H9 (cell line): ENCODE results near the gene AKAP12. TPM values are rescaled to one million over a fixed set of nuclear protein-coding genes. Genes with fewer than 3 reads are reported as not detected.

Source experiments
- DNase-seq: peaks from one replicate; pipeline ENCODE4 v3.0.0-alpha.2; 2017
- H2AFZ ChIP-seq: one replicate; pipeline ENCODE4 v1.6.1; 2013; ENCODE audit warnings: mild to moderate bottlenecking, low read length, control low read depth, moderate library complexity
- H2AK5ac ChIP-seq: 2 replicates; pipeline ENCODE4 v1.6.1; 2013; ENCODE audit warnings: low read length, control low read depth, mixed read lengths; ENCODE audit not compliant: insufficient read length
- H2BK120ac ChIP-seq: one replicate; pipeline ENCODE4 v1.6.1; 2013; ENCODE audit warnings: low read depth, mild to moderate bottlenecking, low read length, control low read depth, inconsistent platforms; ENCODE audit not compliant: poor library complexity, severe bottlenecking
- H2BK12ac ChIP-seq: 2 replicates; pipeline ENCODE4 v1.6.1; 2013; ENCODE audit warnings: low read length, control low read depth, mixed read lengths, low read depth; ENCODE audit not compliant: insufficient read length
- H2BK15ac ChIP-seq: 2 replicates; pipeline ENCODE4 v1.6.1; 2013; ENCODE audit warnings: low read depth, low read length, control low read depth
- H2BK20ac ChIP-seq: one replicate; pipeline ENCODE4 v1.6.1; 2013; ENCODE audit warnings: low read depth, mild to moderate bottlenecking, low read length, control low read depth, inconsistent platforms; ENCODE audit not compliant: poor library complexity, severe bottlenecking
- H2BK5ac ChIP-seq: 2 replicates; pipeline ENCODE4 v1.6.1; 2013; ENCODE audit warnings: low read length, control low read depth, mixed read lengths; ENCODE audit not compliant: insufficient read length
- H3K14ac ChIP-seq: 2 replicates; pipeline ENCODE4 v1.6.1; 2013; ENCODE audit warnings: low read length, control low read depth; ENCODE audit not compliant: insufficient read depth
- H3K18ac ChIP-seq: 2 replicates; pipeline ENCODE4 v1.6.1; 2013; ENCODE audit warnings: low read depth, mild to moderate bottlenecking, mixed read lengths, low read length, control low read depth; ENCODE audit not compliant: insufficient read length
- H3K23ac ChIP-seq: 2 replicates; pipeline ENCODE4 v1.6.1; 2013; ENCODE audit warnings: low read length, control low read depth, mixed read lengths, low read depth; ENCODE audit not compliant: insufficient read length
- H3K23me2 ChIP-seq: 2 replicates; pipeline ENCODE4 v1.6.1; 2013; ENCODE audit warnings: low read depth, mild to moderate bottlenecking, mixed read lengths, low read length, control low read depth; ENCODE audit not compliant: insufficient read length, poor library complexity, severe bottlenecking
- H3K27ac ChIP-seq: 2 replicates; pipeline ENCODE4 v1.5.1; 2013; ENCODE audit warnings: low read length, control low read depth, mixed read lengths, low read depth; ENCODE audit not compliant: insufficient read length
- H3K27me3 ChIP-seq: 2 replicates; pipeline ENCODE4 v1.6.1; 2013; ENCODE audit warnings: low read length, control low read depth, inconsistent platforms; ENCODE audit not compliant: insufficient read depth
- H3K4ac ChIP-seq: 2 replicates; pipeline ENCODE4 v1.6.1; 2013; ENCODE audit warnings: low read depth, mild to moderate bottlenecking, control low read depth, inconsistent platforms, low read length, moderate library complexity
- H3K4me1 ChIP-seq: 2 replicates; pipeline ENCODE4 v1.6.1; 2013; ENCODE audit warnings: low read length, control low read depth, inconsistent platforms; ENCODE audit not compliant: insufficient read depth
- H3K4me2 ChIP-seq: 2 replicates; pipeline ENCODE4 v1.6.1; 2013; ENCODE audit warnings: low read length, control low read depth, mixed read lengths; ENCODE audit not compliant: insufficient read length, insufficient read depth
- H3K56ac ChIP-seq: 2 replicates; pipeline ENCODE4 v1.6.1; 2013; ENCODE audit warnings: low read depth, mild to moderate bottlenecking, mixed read lengths, low read length, control low read depth; ENCODE audit not compliant: insufficient read length
- H3K79me1 ChIP-seq: 2 replicates; pipeline ENCODE4 v1.6.1; 2013; ENCODE audit warnings: low read depth, mild to moderate bottlenecking, moderate library complexity, low read length, control low read depth, inconsistent platforms; ENCODE audit not compliant: insufficient read depth, poor library complexity, severe bottlenecking
- H3K79me2 ChIP-seq: 2 replicates; pipeline ENCODE4 v1.6.1; 2013; ENCODE audit warnings: low read length, control low read depth, inconsistent platforms; ENCODE audit not compliant: insufficient read depth
- H3K9ac ChIP-seq: 2 replicates; pipeline ENCODE4 v1.6.1; 2013; ENCODE audit warnings: low read length, control low read depth, mixed read lengths; ENCODE audit not compliant: insufficient read length; ENCODE audit errors: extremely low read depth
- H3K9me3 ChIP-seq: one replicate; pipeline ENCODE4 v1.6.1; 2013; ENCODE audit warnings: low read depth, low read length, inconsistent platforms; ENCODE audit not compliant: control insufficient read depth
- H3T11ph ChIP-seq: one replicate; pipeline ENCODE4 v1.6.1; 2013; ENCODE audit warnings: mild to moderate bottlenecking, low read length, control low read depth, inconsistent platforms
- H4K20me1 ChIP-seq: one replicate; pipeline ENCODE4 v1.6.1; 2013; ENCODE audit not compliant: control insufficient read depth, insufficient read length, insufficient read depth
- H4K5ac ChIP-seq: 2 replicates; pipeline ENCODE4 v1.6.1; 2013; ENCODE audit warnings: low read depth, mild to moderate bottlenecking, mixed read lengths, low read length, control low read depth; ENCODE audit not compliant: insufficient read length
- H4K8ac ChIP-seq: replicated peaks from 2 replicates; pipeline ENCODE4 v1.6.1; 2013; ENCODE audit warnings: low read length, control low read depth, mixed read lengths, low read depth; ENCODE audit not compliant: insufficient read length
- H4K91ac ChIP-seq: 2 replicates; pipeline ENCODE4 v1.6.1; 2013; ENCODE audit warnings: low read depth, mild to moderate bottlenecking, moderate library complexity, mixed read lengths, low read length, control low read depth; ENCODE audit not compliant: insufficient read length
- H3K27ac Mint-ChIP-seq, 3 experiments: 2 replicates in 2 of 3; 3 replicates in 1 of 3; pipeline ENCODE4 v1.8.0; 2020 to 2021; ENCODE audit warnings: mixed read lengths in 3 of 3, mild to moderate bottlenecking in 1 of 3, moderate library complexity in 1 of 3
- H3K27me3 Mint-ChIP-seq: 2 replicates; pipeline ENCODE4 v1.8.0; 2021; ENCODE audit warnings: low read depth, mild to moderate bottlenecking, moderate library complexity, mixed read lengths
- H3K36me3 Mint-ChIP-seq, 3 experiments: 2 replicates in 2 of 3; 3 replicates in 1 of 3; pipeline ENCODE4 v1.8.0; 2020 to 2021; ENCODE audit warnings: low read depth in 3 of 3, mixed read lengths in 3 of 3; ENCODE audit not compliant: insufficient read depth in 1 of 3
- H3K4me1 Mint-ChIP-seq, 2 experiments: 2 replicates each; pipeline ENCODE4 v1.8.0; 2020; ENCODE audit warnings: mixed read lengths in 2 of 2
- H3K4me3 Mint-ChIP-seq, 2 experiments: 2 replicates in 1 of 2; 3 replicates in 1 of 2; pipeline ENCODE4 v1.8.0; 2020 to 2021; ENCODE audit warnings: mild to moderate bottlenecking in 2 of 2, mixed read lengths in 2 of 2, moderate library complexity in 1 of 2
- H3K9me3 Mint-ChIP-seq, 2 experiments: 2 replicates in 1 of 2; 3 replicates in 1 of 2; pipeline ENCODE4 v1.8.0; 2020; ENCODE audit warnings: mild to moderate bottlenecking in 2 of 2, mixed read lengths in 2 of 2, moderate library complexity in 1 of 2
- WGBS: extraction: QIAGEN DNeasy Blood & Tissue Kit; methylation state at CpG from one replicate; pipeline ENCODE4 v1.1.7; 2013; ENCODE audit warnings: missing lambda C conversion rate, low lambda C conversion rate, mixed read lengths; ENCODE audit not compliant: insufficient read length; ENCODE audit errors: extremely low coverage; 5-methylcytosine and 5-hydroxymethylcytosine counted together
- total RNA-seq: library from RNA; stranded (reverse); gene quantifications from 2 replicates; pipeline ENCODE4 v1.2.1, GENCODE V29; 2021
- TF ChIP-seq, protein P1 (sequence below): fragments of 200-600 bp; sonication (generic); conservative IDR thresholded peaks from 3 replicates; pipeline ENCODE4 v1.8.0; 2021; ENCODE audit warnings: antibody characterized with exemption, mild to moderate bottlenecking

Gene AKAP12
- total RNA-seq, 1 experiment from 2014 or later: 52.3 TPM

DNA sequence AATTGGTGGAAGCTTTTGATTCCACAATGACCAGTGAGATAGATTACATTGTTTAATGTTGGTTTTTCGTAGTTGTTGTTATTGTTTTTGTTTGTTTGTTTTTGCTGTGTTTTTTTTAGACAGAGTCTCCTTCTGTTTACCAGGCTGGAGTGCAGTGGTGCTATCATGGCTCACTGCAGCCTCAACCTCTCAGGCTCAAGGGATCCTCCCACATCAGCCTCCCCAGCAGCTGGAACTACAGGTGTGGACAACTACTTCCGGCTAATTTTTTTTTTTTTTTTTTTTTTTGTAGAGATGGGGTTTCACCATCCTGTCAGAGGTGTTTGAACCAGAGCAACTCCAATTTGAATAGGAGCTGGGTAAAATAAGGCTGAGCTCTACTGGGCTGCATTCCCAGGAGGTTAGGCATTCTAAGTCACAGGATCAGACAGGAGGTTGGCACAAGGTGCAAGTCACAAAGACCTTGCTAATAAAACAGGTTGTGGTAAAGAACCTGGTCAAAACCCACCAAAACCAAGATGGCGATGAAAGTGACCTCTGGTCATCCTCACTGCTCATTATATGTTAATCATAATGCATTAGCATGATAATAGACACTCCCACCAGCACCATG is 10.9 kb upstream of the AKAP12 start:
- no peaks in the 10 kb centered on the region for H3K27me3 ChIP-seq
- no peaks in the 10 kb centered on the region; the same call in 1 of the 2 replicates for H3K27me3 Mint-ChIP-seq

More for the DNA sequence above, 10.9 kb upstream of the AKAP12 start:
- no peak for DNase-seq
- H3K14ac ChIP-seq: no peak overlapping the region
- H3K4me2 ChIP-seq: no peak overlapping the region
- H3K18ac ChIP-seq: no peak overlapping the region
- no peak overlapping the region for H2AK5ac ChIP-seq
- H3K9me3 ChIP-seq: no peaks in the 10 kb centered on the region
- peaks cover 2% of the 10 kb centered on the region; the same call in 1 of the 2 replicates for H3K4me1 ChIP-seq
- no peak overlapping the region for H2BK12ac ChIP-seq
- H3T11ph ChIP-seq: no peak overlapping the region
- no peaks in the 10 kb centered on the region for H3K23me2 ChIP-seq
- peaks cover 12% of the 10 kb centered on the region in 2 experiments for H3K4me1 Mint-ChIP-seq
- H3K4me3 Mint-ChIP-seq: no peak overlapping the region
- no peak overlapping the region for H2AFZ ChIP-seq
- WGBS: no CpG with 5 or more reads among the region's 3 CpGs
- no peak overlapping the region for H2BK120ac ChIP-seq
- no peak overlapping the region for H4K91ac ChIP-seq
- H3K4ac ChIP-seq: no peak overlapping the region
- no peaks in the 10 kb centered on the region for H3K79me1 ChIP-seq
- no peak overlapping the region for H3K27ac ChIP-seq
- H4K5ac ChIP-seq: no peak overlapping the region
- no peak overlapping the region for H2BK15ac ChIP-seq
- no peak overlapping the region for H3K56ac ChIP-seq
- no peaks in the 10 kb centered on the region for H3K9me3 Mint-ChIP-seq
- TF ChIP-seq, protein P1, sequence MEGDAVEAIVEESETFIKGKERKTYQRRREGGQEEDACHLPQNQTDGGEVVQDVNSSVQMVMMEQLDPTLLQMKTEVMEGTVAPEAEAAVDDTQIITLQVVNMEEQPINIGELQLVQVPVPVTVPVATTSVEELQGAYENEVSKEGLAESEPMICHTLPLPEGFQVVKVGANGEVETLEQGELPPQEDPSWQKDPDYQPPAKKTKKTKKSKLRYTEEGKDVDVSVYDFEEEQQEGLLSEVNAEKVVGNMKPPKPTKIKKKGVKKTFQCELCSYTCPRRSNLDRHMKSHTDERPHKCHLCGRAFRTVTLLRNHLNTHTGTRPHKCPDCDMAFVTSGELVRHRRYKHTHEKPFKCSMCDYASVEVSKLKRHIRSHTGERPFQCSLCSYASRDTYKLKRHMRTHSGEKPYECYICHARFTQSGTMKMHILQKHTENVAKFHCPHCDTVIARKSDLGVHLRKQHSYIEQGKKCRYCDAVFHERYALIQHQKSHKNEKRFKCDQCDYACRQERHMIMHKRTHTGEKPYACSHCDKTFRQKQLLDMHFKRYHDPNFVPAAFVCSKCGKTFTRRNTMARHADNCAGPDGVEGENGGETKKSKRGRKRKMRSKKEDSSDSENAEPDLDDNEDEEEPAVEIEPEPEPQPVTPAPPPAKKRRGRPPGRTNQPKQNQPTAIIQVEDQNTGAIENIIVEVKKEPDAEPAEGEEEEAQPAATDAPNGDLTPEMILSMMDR: no peak
- no peak overlapping the region for H3K23ac ChIP-seq
- H3K27ac Mint-ChIP-seq: peak overlapping the region in 1 of 3 experiments; percentile 82; a peak in 1 of 7 replicates
- no peak overlapping the region for H3K9ac ChIP-seq
- no peak overlapping the region for H2BK5ac ChIP-seq
- no peaks in the 10 kb centered on the region for H4K20me1 ChIP-seq
- H4K8ac ChIP-seq: no peak overlapping the region
- no peak overlapping the region for H2BK20ac ChIP-seq
- no peaks in the 10 kb centered on the region for H3K36me3 Mint-ChIP-seq
- no peaks in the 10 kb centered on the region for H3K79me2 ChIP-seq
